Stimulated activated CD4-positive, alpha-beta T cell treated with anti-CD3 and anti-CD28 coated beads, Interleukin-12 subunit alpha, Interleukin-12 subunit beta, amount 100 ng/mL, for 24 hours (primary cell): ENCODE data around the gene ANKRD18B.
"Not testable (repeated sequence)": the region's sequence is repeated elsewhere in the genome, so short reads cannot be mapped to it uniquely, and the experiment has no call there.

ENCODE experiments used
- DNase-seq, 2 experiments: peaks; one replicate each; pipeline ENCODE4 v3.0.0-alpha.2; 2020; ENCODE audit warnings: low read depth in 2 of 2

Gene ANKRD18B

GRCh38 chr9:33533958-33534357, 9.9 kb downstream of the ANKRD18B start:
- not testable (repeated sequence) for DNase-seq

- DNase-seq = no peak
Measured at GRCh38 chr9:33535541-33535940, 11.5 kb downstream of the ANKRD18B start.

- not testable (repeated sequence) for DNase-seq
Measured at GRCh38 chr9:33543463-33543862, 19.4 kb downstream of the ANKRD18B start.

GRCh38 chr9:33545715-33546114, 21.7 kb downstream of the ANKRD18B start:
- not testable (repeated sequence) for DNase-seq

GRCh38 chr9:33548816-33549215, 24.8 kb downstream of the ANKRD18B start:
- DNase-seq = not testable (repeated sequence)

GRCh38 chr9:33549418-33549817, 25.4 kb downstream of the ANKRD18B start:
- DNase-seq = not testable (repeated sequence)

- not testable (repeated sequence) for DNase-seq
Measured at GRCh38 chr9:33551183-33551582, 27.1 kb downstream of the ANKRD18B start.

GRCh38 chr9:33552315-33552725, 28.3 kb downstream of the ANKRD18B start:
- not testable (repeated sequence) for DNase-seq

GRCh38 chr9:33560217-33560616, 36.2 kb downstream of the ANKRD18B start:
- not testable (repeated sequence) for DNase-seq

- not testable (repeated sequence) for DNase-seq
Measured at GRCh38 chr9:33562196-33562595, 38.1 kb downstream of the ANKRD18B start.

GRCh38 chr9:33567776-33568175, 43.7 kb downstream of the ANKRD18B start:
- not testable (repeated sequence) for DNase-seq

- not testable (repeated sequence) for DNase-seq
Measured at GRCh38 chr9:33577786-33578185, 53.7 kb downstream of the ANKRD18B start.

GRCh38 chr9:33579996-33580395, 55.9 kb downstream of the ANKRD18B start:
- not testable (repeated sequence) for DNase-seq

- DNase-seq = not testable (repeated sequence)
Measured at GRCh38 chr9:33582686-33583085, 58.6 kb downstream of the ANKRD18B start.

- not testable (repeated sequence) for DNase-seq
Measured at GRCh38 chr9:33586128-33586527, 62.1 kb downstream of the ANKRD18B start.

GRCh38 chr9:33587799-33588198, 63.7 kb downstream of the ANKRD18B start:
- not testable (repeated sequence) for DNase-seq

GRCh38 chr9:33588876-33589275, 64.8 kb downstream of the ANKRD18B start:
- DNase-seq = not testable (repeated sequence)

GRCh38 chr9:33590857-33591256, 66.8 kb downstream of the ANKRD18B start:
- not testable (repeated sequence) for DNase-seq

GRCh38 chr9:33596974-33597373, 72.9 kb downstream of the ANKRD18B start:
- not testable (repeated sequence) for DNase-seq

GRCh38 chr9:33597386-33597785, 73.3 kb downstream of the ANKRD18B start:
- DNase-seq = not testable (repeated sequence)

GRCh38 chr9:33598796-33599379, 74.8 kb downstream of the ANKRD18B start:
- not testable (repeated sequence) for DNase-seq

- DNase-seq = not testable (repeated sequence)
Measured at GRCh38 chr9:33600911-33601310, 76.9 kb downstream of the ANKRD18B start.

- DNase-seq = not testable (repeated sequence)
Measured at GRCh38 chr9:33604249-33604648, 80.2 kb downstream of the ANKRD18B start.

GRCh38 chr9:33604936-33605335, 80.9 kb downstream of the ANKRD18B start:
- not testable (repeated sequence) for DNase-seq
